Spinal cord (tissue), 10 donors: ENCODE results near the gene PTGIR. TPM values are rescaled to one million over a fixed set of nuclear protein-coding genes. Genes with fewer than 3 reads are reported as not detected.
A peak's percentile ranks its signal among the peaks of the same experiment; 100 is the strongest.

Experiments
- DNase-seq, 6 donors: peaks; one replicate each; pipeline versions ENCODE4 v3.0.0 to v3.0.0-alpha.2; 2013 to 2015; ENCODE audit warnings: low spot score in 6 of 6, low read depth in 4 of 6
- H3K27ac ChIP-seq: one replicate; pipeline ENCODE4 v1.5.1; 2013; ENCODE audit warnings: low read depth, low read length, control low read depth
- H3K27me3 ChIP-seq: one replicate; pipeline ENCODE4 v1.6.1; 2013; ENCODE audit warnings: low read length; ENCODE audit not compliant: control insufficient read depth, insufficient read depth
- H3K36me3 ChIP-seq: one replicate; pipeline ENCODE4 v1.6.1; 2013; ENCODE audit warnings: low read length; ENCODE audit not compliant: control insufficient read depth, insufficient read depth
- H3K4me1 ChIP-seq: one replicate; pipeline ENCODE4 v1.6.1; 2013; ENCODE audit warnings: low read length; ENCODE audit not compliant: control insufficient read depth, insufficient read depth
- H3K4me3 ChIP-seq: one replicate; pipeline ENCODE4 v1.5.1; 2013; ENCODE audit warnings: low read depth, low read length, control low read depth
- H3K9me3 ChIP-seq: one replicate; pipeline ENCODE4 v1.6.1; 2013; ENCODE audit warnings: low read length; ENCODE audit not compliant: control insufficient read depth, insufficient read depth
- WGBS: methylation state at CpG from one replicate; pipeline ENCODE4 v1.1.5; 2013; ENCODE audit warnings: missing lambda C conversion rate; ENCODE audit not compliant: insufficient coverage; 5-methylcytosine and 5-hydroxymethylcytosine counted together
- polyA plus RNA-seq, 2 donors: library from polyadenylated mRNA; unstranded; fragments of 120-200 nt; gene quantifications; one replicate each; pipeline ENCODE4 v1.2.1, GENCODE V29; 2013; ENCODE audit not compliant: insufficient read length in 2 of 2
- total RNA-seq, 2 donors: library from RNA; depleted of rRNA in 1 of 2; stranded (reverse); fragments of 120-200 nt in 1 of 2; fragments of >200 nt in 1 of 2; gene quantifications; one replicate each; pipeline versions ENCODE4 v1.2.3 to v1.2.4, GENCODE V29; 2013 to 2014
- donor health status: healthy.

Gene PTGIR
- total and polyA plus RNA-seq, 4 donors, result 0.62 to 1.9 (median 0.71) TPM

DNA sequence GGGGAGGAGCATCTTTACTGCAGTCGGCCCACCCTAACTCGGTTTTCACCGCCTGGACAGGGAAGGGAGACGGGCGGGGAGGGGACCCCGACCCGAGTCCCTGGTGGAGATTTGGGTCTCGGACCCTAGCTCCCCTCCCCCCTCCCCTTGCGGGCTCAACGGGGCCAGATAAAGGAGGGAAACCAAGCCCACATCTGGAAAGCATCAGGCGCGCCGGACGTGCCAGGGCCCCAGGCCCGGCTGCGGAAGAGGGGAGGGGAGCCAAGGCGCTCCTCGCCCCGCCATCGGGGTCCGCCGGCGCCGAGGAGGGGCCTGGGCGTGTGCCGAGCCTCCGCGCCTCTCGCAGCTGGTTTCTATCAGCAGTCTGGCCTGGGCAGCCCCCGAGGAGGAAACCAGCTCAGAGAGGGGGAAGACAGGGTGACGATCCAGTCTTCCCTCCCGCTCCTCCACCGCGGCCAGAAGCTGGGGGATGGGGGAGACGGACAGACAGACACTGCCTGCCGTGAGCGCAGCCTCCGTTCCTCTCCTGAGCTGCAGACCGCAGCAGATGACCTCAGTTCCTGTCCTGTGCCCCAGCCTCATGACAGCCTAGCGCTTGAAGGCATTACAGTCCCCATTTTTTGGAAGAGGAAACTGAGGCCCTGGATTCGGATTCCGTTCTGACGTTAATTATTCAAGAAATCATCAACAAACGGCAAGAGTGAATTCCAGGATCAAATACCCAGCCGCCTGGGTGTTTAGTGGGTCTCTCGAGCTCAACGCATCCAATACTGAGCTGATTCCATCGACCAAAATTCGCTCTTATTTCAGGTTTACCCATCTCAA is 14.7 kb upstream of the PTGIR start:
- Histone ChIP-seq H3K27me3 (peaks cover 9% of the 10 kb centered on the region), H3K36me3 (no peaks in the 10 kb centered on the region), H3K4me3 (peak overlapping the region; percentile 42), H3K9me3 (no peaks in the 10 kb centered on the region), H3K27ac (peak overlapping the region; percentile 84), H3K4me1 (peaks cover 29% of the 10 kb centered on the region)
- DNase-seq, result peak in 2 of 6 donors; percentile 42 to 70
- 1% methylated on average over 33 of the region's 49 CpGs for WGBS

GRCh38 chr19:46637224-46637623 is 12.3 kb upstream of the PTGIR start:
- H3K27ac ChIP-seq, result no peak overlapping the region
- DNase-seq, result no peak
- 76% methylated on average over 13 of the region's 14 CpGs for WGBS
- H3K4me3 ChIP-seq, result no peak overlapping the region
- H3K4me1 ChIP-seq, result peaks cover 44% of the 10 kb centered on the region
- H3K36me3 ChIP-seq, result no peaks in the 10 kb centered on the region
- peaks cover 24% of the 10 kb centered on the region for H3K27me3 ChIP-seq
- no peaks in the 10 kb centered on the region for H3K9me3 ChIP-seq

DNA sequence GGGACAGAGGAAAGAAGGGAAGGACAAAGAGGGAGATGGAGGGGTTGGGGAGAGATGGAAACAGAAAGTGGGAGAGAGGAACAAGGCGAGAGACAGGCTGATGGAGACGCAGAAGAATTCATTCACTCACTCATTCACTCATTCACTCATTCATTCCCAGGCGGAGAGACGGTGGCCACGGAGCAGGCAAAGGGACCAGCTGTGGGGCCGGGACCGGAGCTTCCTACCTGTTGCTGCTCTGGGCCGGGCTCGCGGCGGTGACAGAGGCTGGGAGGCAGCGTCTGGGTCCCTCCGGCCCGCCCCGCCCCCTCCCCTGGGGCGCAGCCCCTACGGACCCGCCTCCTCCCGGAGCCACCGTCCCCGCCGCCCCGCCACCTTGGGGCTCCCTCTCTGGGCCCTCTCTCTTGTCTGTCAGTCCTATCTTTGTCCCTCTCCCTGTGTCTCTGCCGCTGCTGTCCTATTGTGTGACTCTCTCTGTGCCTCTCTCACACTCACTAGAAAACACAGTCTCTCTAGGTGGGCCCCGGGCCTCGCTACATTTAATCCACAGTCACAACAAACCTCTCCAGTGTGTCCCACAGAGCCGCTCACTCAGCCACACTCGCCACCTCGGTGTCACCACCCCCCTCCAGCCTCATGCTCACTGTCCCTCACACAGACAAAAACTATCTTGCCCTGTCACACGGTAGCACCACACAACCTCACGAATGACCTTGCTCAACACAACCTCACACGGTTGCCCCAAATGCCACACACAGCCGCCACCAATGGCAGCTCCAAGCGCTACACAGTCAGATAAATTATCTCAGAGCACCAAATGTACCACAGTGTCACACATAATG is 11.3 kb upstream of the PTGIR start, which contains the start of gene GNG8:
GNG8 (minus strand) TSS at position 283 of the 842 bp plus-strand sequence. CDS start 1,520 bp downstream, outside the sequence.
- peaks cover 24% of the 10 kb centered on the region for H3K27me3 ChIP-seq
- no peak within 1 kb of the TSS for H3K4me3 ChIP-seq

DNA sequence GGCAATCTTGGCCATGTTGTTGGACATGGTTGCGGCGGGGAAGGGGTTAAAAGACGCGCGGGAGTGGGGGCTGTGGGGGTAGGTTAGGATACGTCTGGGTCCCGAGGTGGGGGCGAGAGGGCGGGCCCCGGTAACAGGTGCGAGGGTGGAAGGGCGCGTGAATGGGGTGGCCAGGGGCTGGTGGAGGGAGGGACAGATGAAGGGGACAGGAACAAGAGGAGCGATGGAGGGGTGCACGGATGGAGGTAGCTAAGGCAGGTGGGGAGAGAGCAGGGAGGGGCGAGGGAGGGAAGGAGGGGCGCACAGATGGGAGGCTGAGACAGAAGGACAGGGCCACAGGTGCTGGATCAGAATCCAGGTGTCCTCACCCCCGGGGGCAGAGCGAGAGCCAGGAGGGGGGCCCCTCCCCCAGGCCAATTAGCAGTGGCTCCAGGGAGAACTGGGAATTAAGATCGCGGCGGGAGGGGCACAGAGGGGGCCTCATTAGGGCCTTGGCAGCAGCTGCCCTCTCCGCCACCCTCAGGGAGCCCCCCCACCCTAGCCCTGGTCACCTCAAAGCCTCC is 9.8 kb upstream of the PTGIR start:
- Histone ChIP-seq H3K36me3 (no peaks in the 10 kb centered on the region), H3K27ac (no peak overlapping the region), H3K4me1 (peaks cover 46% of the 10 kb centered on the region), H3K4me3 (peak overlapping the region; percentile 16), H3K27me3 (peaks cover 23% of the 10 kb centered on the region), H3K9me3 (no peaks in the 10 kb centered on the region)
- under 1% methylated on average over 19 of the region's 23 CpGs for WGBS
- peak in 1 of 6 donors; percentile 30 for DNase-seq

More for the DNA sequence above, 11.3 kb upstream of the PTGIR start, which contains the start of gene GNG8:
- no peak for DNase-seq
- Histone ChIP-seq H3K4me1 (peaks cover 44% of the 10 kb centered on the region), H3K27ac (no peak within 1 kb of the TSS), H3K36me3 (no peaks in the 10 kb centered on the region), H3K9me3 (no peaks in the 10 kb centered on the region)
- 28% methylated on average over 27 of the region's 34 CpGs for WGBS

DNA sequence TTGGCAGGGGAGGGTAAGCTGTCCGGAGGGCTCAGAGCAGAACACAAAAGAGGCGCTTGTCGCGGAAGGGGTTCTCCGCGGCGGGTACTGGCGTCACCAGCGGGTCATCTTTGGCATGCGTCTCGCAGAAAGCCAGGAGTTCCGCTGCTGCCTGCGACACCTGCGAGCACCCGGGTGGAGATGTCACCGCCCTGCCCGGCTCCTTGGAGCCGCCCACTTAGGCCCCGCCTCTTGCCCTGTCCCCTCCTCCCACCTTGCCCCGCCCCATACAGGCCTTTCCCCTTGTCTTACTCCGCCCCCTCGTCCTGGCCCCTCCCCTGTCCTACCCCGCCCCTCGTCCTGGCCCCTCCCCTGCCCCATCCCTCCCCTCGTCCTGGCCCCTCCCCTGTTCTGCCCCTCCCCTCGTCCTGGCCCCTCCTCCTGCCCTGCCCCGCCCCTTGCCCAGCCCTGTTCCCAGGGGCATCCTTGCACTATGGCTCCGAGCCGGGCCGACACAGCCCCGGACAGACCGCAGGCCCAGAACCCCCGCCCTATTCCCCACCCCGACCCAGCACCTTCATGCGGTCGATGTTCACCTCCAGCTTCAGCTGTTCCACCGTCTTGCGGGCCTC is 9.3 kb upstream of the PTGIR start:
- no peaks in the 10 kb centered on the region for H3K9me3 ChIP-seq
- peak overlapping the region; percentile 26 for H3K4me3 ChIP-seq
- H3K27ac ChIP-seq, result no peak overlapping the region
- H3K36me3 ChIP-seq, result no peaks in the 10 kb centered on the region
- DNase-seq, result peak in 3 of 6 donors; percentile 31 to 87 (median 76)
- peaks cover 22% of the 10 kb centered on the region for H3K27me3 ChIP-seq
- H3K4me1 ChIP-seq, result peaks cover 40% of the 10 kb centered on the region
- WGBS, result 2% methylated on average over 29 of the region's 38 CpGs

GRCh38 chr19:46633130-46633529 is 8.2 kb upstream of the PTGIR start:
- Histone ChIP-seq H3K4me3 (no peak overlapping the region), H3K27me3 (peaks cover 22% of the 10 kb centered on the region), H3K36me3 (no peaks in the 10 kb centered on the region), H3K9me3 (no peaks in the 10 kb centered on the region), H3K4me1 (peaks cover 30% of the 10 kb centered on the region), H3K27ac (no peak overlapping the region)
- no peak for DNase-seq
- WGBS, result 88% methylated on average over 3 of the region's 3 CpGs

GRCh38 chr19:46631481-46631880 is 6.6 kb upstream of the PTGIR start:
- no peaks in the 10 kb centered on the region for H3K9me3 ChIP-seq
- no peak for DNase-seq
- H3K4me3 ChIP-seq, result no peak overlapping the region
- peaks cover 28% of the 10 kb centered on the region for H3K4me1 ChIP-seq
- H3K36me3 ChIP-seq, result no peaks in the 10 kb centered on the region
- H3K27me3 ChIP-seq, result peaks cover 20% of the 10 kb centered on the region
- H3K27ac ChIP-seq, result no peak overlapping the region
- 40% methylated on average over 6 of the region's 6 CpGs for WGBS

DNA sequence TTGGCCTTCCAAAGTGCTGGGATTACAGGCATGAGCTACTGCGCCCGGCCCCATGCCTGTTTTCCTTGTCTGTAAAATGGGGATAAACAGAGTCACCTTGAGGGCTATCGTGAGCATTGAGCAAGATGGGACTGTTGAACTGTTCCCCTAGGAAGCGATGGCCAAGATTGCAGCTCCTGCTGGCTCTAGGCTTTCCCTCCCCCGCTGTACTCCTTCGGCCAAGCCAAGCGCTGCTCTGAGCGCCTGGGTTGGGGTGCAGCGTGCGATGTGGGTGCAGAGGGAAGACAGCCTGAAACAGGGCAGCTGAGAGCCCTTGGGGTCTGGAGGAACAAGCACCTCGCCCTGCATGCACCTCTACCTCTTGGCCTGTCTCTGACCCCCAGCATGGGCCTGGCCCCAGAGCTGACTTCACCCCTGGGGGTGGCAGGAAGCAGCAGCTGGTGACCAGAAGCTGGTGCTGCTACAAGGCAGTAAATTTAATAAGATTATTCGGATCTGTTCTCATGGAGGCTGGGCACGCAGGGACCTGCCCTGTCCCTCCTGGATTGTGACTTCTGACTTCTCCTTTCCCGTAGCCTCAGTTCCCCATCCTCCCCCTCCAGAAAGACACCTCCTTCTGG is 5.8 kb upstream of the PTGIR start:
- DNase-seq, result no peak
- Histone ChIP-seq H3K4me3 (no peak overlapping the region), H3K27ac (no peak overlapping the region), H3K9me3 (no peaks in the 10 kb centered on the region), H3K36me3 (no peaks in the 10 kb centered on the region), H3K4me1 (peaks cover 28% of the 10 kb centered on the region), H3K27me3 (peaks cover 20% of the 10 kb centered on the region)
- 76% methylated on average over 14 of the region's 14 CpGs for WGBS

DNA sequence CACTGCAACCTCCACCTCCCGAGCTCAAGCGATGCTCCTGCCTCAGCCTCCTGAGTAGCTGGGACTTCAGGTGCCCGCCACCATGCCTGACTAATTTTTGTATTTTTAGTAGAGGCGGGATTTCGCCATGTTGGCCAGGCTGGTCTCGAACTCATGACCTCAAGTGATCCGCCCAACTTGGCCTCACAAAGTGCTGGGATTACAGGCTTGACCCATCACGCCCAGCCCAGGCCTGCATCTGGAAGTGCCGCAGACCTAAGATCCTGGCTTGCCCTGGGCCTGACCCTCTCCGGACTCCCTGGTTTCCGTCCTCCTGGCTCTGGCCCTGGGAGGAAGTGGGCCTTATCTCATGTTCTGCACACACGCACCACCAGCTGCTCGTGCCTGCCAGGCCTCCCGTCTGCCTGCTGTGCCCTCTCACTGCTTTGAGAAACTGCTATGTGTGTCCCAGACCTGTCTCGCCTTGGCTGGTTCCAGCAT is 4.7 kb upstream of the PTGIR start:
- Histone ChIP-seq H3K27me3 (peaks cover 16% of the 10 kb centered on the region), H3K4me1 (peaks cover 30% of the 10 kb centered on the region), H3K36me3 (no peaks in the 10 kb centered on the region), H3K9me3 (no peaks in the 10 kb centered on the region), H3K27ac (no peak overlapping the region), H3K4me3 (no peak overlapping the region)
- no peak for DNase-seq
- WGBS, result 90% methylated on average over 15 of the region's 15 CpGs
